Activated T-cell treated with anti-CD3 and anti-CD28 coated beads, Interleukin-2, amount 50 U/mL, for 1 hour (primary cell): ENCODE measurements around the gene LSG1.

Experiments
- DNase-seq: peaks from one replicate; pipeline ENCODE4 v3.0.0-alpha.2; 2020

Gene LSG1

GRCh38 chr3:194671900-194672808 lies at the start of gene LSG1:
Gene LSG1, minus strand, starts transcription at chr3:194672191. Its CDS starts 29 bp downstream, at chr3:194672162.
- peak; percentile 87 for DNase-seq

GRCh38 chr3:194720048-194720447 lies 48.1 kb upstream of the LSG1 start:
- DNase-seq = no peak

- DNase-seq = no peak
Observed at GRCh38 chr3:194718079-194718478, 46.1 kb upstream of the LSG1 start.

GRCh38 chr3:194715022-194715800 lies 43.2 kb upstream of the LSG1 start:
- DNase-seq = no peak

- DNase-seq = no peak
Observed at GRCh38 chr3:194714564-194714963, 42.6 kb upstream of the LSG1 start.

GRCh38 chr3:194714137-194714455 lies 42.1 kb upstream of the LSG1 start:
- DNase-seq = no peak

- DNase-seq = no peak
Observed at GRCh38 chr3:194713299-194714136, 41.5 kb upstream of the LSG1 start.

- no peak for DNase-seq
Observed at GRCh38 chr3:194711913-194712312, 39.9 kb upstream of the LSG1 start.

- no peak for DNase-seq
Observed at GRCh38 chr3:194711286-194711685, 39.3 kb upstream of the LSG1 start.

- no peak for DNase-seq
Observed at GRCh38 chr3:194707147-194707540, 35.2 kb upstream of the LSG1 start.

GRCh38 chr3:194705761-194706160 lies 33.8 kb upstream of the LSG1 start:
- DNase-seq = no peak

- DNase-seq = no peak
Observed at GRCh38 chr3:194705227-194705626, 33.2 kb upstream of the LSG1 start.

GRCh38 chr3:194702545-194702944 lies 30.6 kb upstream of the LSG1 start:
- DNase-seq = no peak

- no peak for DNase-seq
Observed at GRCh38 chr3:194696702-194697101, 24.7 kb upstream of the LSG1 start.

GRCh38 chr3:194691481-194692283 lies 19.7 kb upstream of the LSG1 start:
- no peak for DNase-seq

GRCh38 chr3:194690501-194691372 lies 18.7 kb upstream of the LSG1 start:
- no peak for DNase-seq

GRCh38 chr3:194689493-194689944 lies 17.5 kb upstream of the LSG1 start:
- no peak for DNase-seq

GRCh38 chr3:194688946-194689345 lies 17.0 kb upstream of the LSG1 start:
- no peak for DNase-seq

- DNase-seq = no peak
Observed at GRCh38 chr3:194688200-194688740, 16.3 kb upstream of the LSG1 start.

- DNase-seq = peak; percentile 80
Observed at GRCh38 chr3:194687638-194688199, 15.7 kb upstream of the LSG1 start.
